H9 (cell line): ENCODE measurements around the gene SMIM26. TPM values are rescaled to one million over a fixed set of nuclear protein-coding genes. Genes with fewer than 3 reads are reported as not detected.
A peak's percentile ranks its signal among the peaks of the same experiment; 100 is the strongest.

Source experiments
- DNase-seq: peaks from one replicate; pipeline ENCODE4 v3.0.0-alpha.2; 2017
- H2AFZ ChIP-seq: one replicate; pipeline ENCODE4 v1.6.1; 2013; ENCODE audit warnings: mild to moderate bottlenecking, low read length, control low read depth, moderate library complexity
- H2AK5ac ChIP-seq: 2 replicates; pipeline ENCODE4 v1.6.1; 2013; ENCODE audit warnings: low read length, control low read depth, mixed read lengths; ENCODE audit not compliant: insufficient read length
- H2BK120ac ChIP-seq: one replicate; pipeline ENCODE4 v1.6.1; 2013; ENCODE audit warnings: low read depth, mild to moderate bottlenecking, low read length, control low read depth, inconsistent platforms; ENCODE audit not compliant: poor library complexity, severe bottlenecking
- H2BK12ac ChIP-seq: 2 replicates; pipeline ENCODE4 v1.6.1; 2013; ENCODE audit warnings: low read length, control low read depth, mixed read lengths, low read depth; ENCODE audit not compliant: insufficient read length
- H2BK15ac ChIP-seq: 2 replicates; pipeline ENCODE4 v1.6.1; 2013; ENCODE audit warnings: low read depth, low read length, control low read depth
- H2BK20ac ChIP-seq: one replicate; pipeline ENCODE4 v1.6.1; 2013; ENCODE audit warnings: low read depth, mild to moderate bottlenecking, low read length, control low read depth, inconsistent platforms; ENCODE audit not compliant: poor library complexity, severe bottlenecking
- H2BK5ac ChIP-seq: 2 replicates; pipeline ENCODE4 v1.6.1; 2013; ENCODE audit warnings: low read length, control low read depth, mixed read lengths; ENCODE audit not compliant: insufficient read length
- H3K14ac ChIP-seq: 2 replicates; pipeline ENCODE4 v1.6.1; 2013; ENCODE audit warnings: low read length, control low read depth; ENCODE audit not compliant: insufficient read depth
- H3K18ac ChIP-seq: 2 replicates; pipeline ENCODE4 v1.6.1; 2013; ENCODE audit warnings: low read depth, mild to moderate bottlenecking, mixed read lengths, low read length, control low read depth; ENCODE audit not compliant: insufficient read length
- H3K23ac ChIP-seq: 2 replicates; pipeline ENCODE4 v1.6.1; 2013; ENCODE audit warnings: low read length, control low read depth, mixed read lengths, low read depth; ENCODE audit not compliant: insufficient read length
- H3K23me2 ChIP-seq: 2 replicates; pipeline ENCODE4 v1.6.1; 2013; ENCODE audit warnings: low read depth, mild to moderate bottlenecking, mixed read lengths, low read length, control low read depth; ENCODE audit not compliant: insufficient read length, poor library complexity, severe bottlenecking
- H3K27ac ChIP-seq: 2 replicates; pipeline ENCODE4 v1.5.1; 2013; ENCODE audit warnings: low read length, control low read depth, mixed read lengths, low read depth; ENCODE audit not compliant: insufficient read length
- H3K27me3 ChIP-seq: 2 replicates; pipeline ENCODE4 v1.6.1; 2013; ENCODE audit warnings: low read length, control low read depth, inconsistent platforms; ENCODE audit not compliant: insufficient read depth
- H3K4ac ChIP-seq: 2 replicates; pipeline ENCODE4 v1.6.1; 2013; ENCODE audit warnings: low read depth, mild to moderate bottlenecking, control low read depth, inconsistent platforms, low read length, moderate library complexity
- H3K4me1 ChIP-seq: 2 replicates; pipeline ENCODE4 v1.6.1; 2013; ENCODE audit warnings: low read length, control low read depth, inconsistent platforms; ENCODE audit not compliant: insufficient read depth
- H3K4me2 ChIP-seq: 2 replicates; pipeline ENCODE4 v1.6.1; 2013; ENCODE audit warnings: low read length, control low read depth, mixed read lengths; ENCODE audit not compliant: insufficient read length, insufficient read depth
- H3K56ac ChIP-seq: 2 replicates; pipeline ENCODE4 v1.6.1; 2013; ENCODE audit warnings: low read depth, mild to moderate bottlenecking, mixed read lengths, low read length, control low read depth; ENCODE audit not compliant: insufficient read length
- H3K79me1 ChIP-seq: 2 replicates; pipeline ENCODE4 v1.6.1; 2013; ENCODE audit warnings: low read depth, mild to moderate bottlenecking, moderate library complexity, low read length, control low read depth, inconsistent platforms; ENCODE audit not compliant: insufficient read depth, poor library complexity, severe bottlenecking
- H3K79me2 ChIP-seq: 2 replicates; pipeline ENCODE4 v1.6.1; 2013; ENCODE audit warnings: low read length, control low read depth, inconsistent platforms; ENCODE audit not compliant: insufficient read depth
- H3K9ac ChIP-seq: 2 replicates; pipeline ENCODE4 v1.6.1; 2013; ENCODE audit warnings: low read length, control low read depth, mixed read lengths; ENCODE audit not compliant: insufficient read length; ENCODE audit errors: extremely low read depth
- H3K9me3 ChIP-seq: one replicate; pipeline ENCODE4 v1.6.1; 2013; ENCODE audit warnings: low read depth, low read length, inconsistent platforms; ENCODE audit not compliant: control insufficient read depth
- H3T11ph ChIP-seq: one replicate; pipeline ENCODE4 v1.6.1; 2013; ENCODE audit warnings: mild to moderate bottlenecking, low read length, control low read depth, inconsistent platforms
- H4K20me1 ChIP-seq: one replicate; pipeline ENCODE4 v1.6.1; 2013; ENCODE audit not compliant: control insufficient read depth, insufficient read length, insufficient read depth
- H4K5ac ChIP-seq: 2 replicates; pipeline ENCODE4 v1.6.1; 2013; ENCODE audit warnings: low read depth, mild to moderate bottlenecking, mixed read lengths, low read length, control low read depth; ENCODE audit not compliant: insufficient read length
- H4K8ac ChIP-seq: replicated peaks from 2 replicates; pipeline ENCODE4 v1.6.1; 2013; ENCODE audit warnings: low read length, control low read depth, mixed read lengths, low read depth; ENCODE audit not compliant: insufficient read length
- H4K91ac ChIP-seq: 2 replicates; pipeline ENCODE4 v1.6.1; 2013; ENCODE audit warnings: low read depth, mild to moderate bottlenecking, moderate library complexity, mixed read lengths, low read length, control low read depth; ENCODE audit not compliant: insufficient read length
- H3K27ac Mint-ChIP-seq, 3 experiments: 2 replicates in 2 of 3; 3 replicates in 1 of 3; pipeline ENCODE4 v1.8.0; 2020 to 2021; ENCODE audit warnings: mixed read lengths in 3 of 3, mild to moderate bottlenecking in 1 of 3, moderate library complexity in 1 of 3
- H3K27me3 Mint-ChIP-seq: 2 replicates; pipeline ENCODE4 v1.8.0; 2021; ENCODE audit warnings: low read depth, mild to moderate bottlenecking, moderate library complexity, mixed read lengths
- H3K36me3 Mint-ChIP-seq, 3 experiments: 2 replicates in 2 of 3; 3 replicates in 1 of 3; pipeline ENCODE4 v1.8.0; 2020 to 2021; ENCODE audit warnings: low read depth in 3 of 3, mixed read lengths in 3 of 3; ENCODE audit not compliant: insufficient read depth in 1 of 3
- H3K4me1 Mint-ChIP-seq, 2 experiments: 2 replicates each; pipeline ENCODE4 v1.8.0; 2020; ENCODE audit warnings: mixed read lengths in 2 of 2
- H3K4me3 Mint-ChIP-seq, 2 experiments: 2 replicates in 1 of 2; 3 replicates in 1 of 2; pipeline ENCODE4 v1.8.0; 2020 to 2021; ENCODE audit warnings: mild to moderate bottlenecking in 2 of 2, mixed read lengths in 2 of 2, moderate library complexity in 1 of 2
- H3K9me3 Mint-ChIP-seq, 2 experiments: 2 replicates in 1 of 2; 3 replicates in 1 of 2; pipeline ENCODE4 v1.8.0; 2020; ENCODE audit warnings: mild to moderate bottlenecking in 2 of 2, mixed read lengths in 2 of 2, moderate library complexity in 1 of 2
- WGBS: extraction: QIAGEN DNeasy Blood & Tissue Kit; methylation state at CpG from one replicate; pipeline ENCODE4 v1.1.7; 2013; ENCODE audit warnings: missing lambda C conversion rate, low lambda C conversion rate, mixed read lengths; ENCODE audit not compliant: insufficient read length; ENCODE audit errors: extremely low coverage; 5-methylcytosine and 5-hydroxymethylcytosine counted together
- total RNA-seq: library from RNA; stranded (reverse); gene quantifications from 2 replicates; pipeline ENCODE4 v1.2.1, GENCODE V29; 2021
- TF ChIP-seq, protein P1 (sequence below): fragments of 200-600 bp; sonication (generic); conservative IDR thresholded peaks from 3 replicates; pipeline ENCODE4 v1.8.0; 2021; ENCODE audit warnings: antibody characterized with exemption, mild to moderate bottlenecking

SMIM26 gene
- total RNA-seq, 1 experiment from 2014 or later: 75.9 TPM

DNA sequence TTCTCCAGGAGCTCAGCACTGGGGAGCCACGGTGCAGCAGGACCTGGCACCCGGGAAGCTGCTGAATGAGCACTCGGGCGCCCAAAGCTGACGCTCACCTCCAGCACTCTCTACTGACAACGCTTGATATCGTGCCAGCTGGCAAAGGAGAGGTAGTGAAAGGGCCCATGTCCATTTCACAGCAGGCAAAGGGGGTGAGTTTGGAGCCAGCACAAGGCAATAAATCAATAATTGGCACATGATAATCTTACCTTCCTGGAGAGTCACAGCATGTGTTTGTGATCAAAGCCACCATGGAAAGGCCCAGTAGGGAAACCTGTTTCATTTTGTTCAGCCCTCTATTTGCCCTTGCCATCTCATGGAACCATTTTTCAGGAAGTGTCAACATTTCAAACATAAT is 23.3 kb upstream of the SMIM26 start:
- no peak overlapping the region for H3T11ph ChIP-seq
- no peaks in the 10 kb centered on the region for H3K79me2 ChIP-seq
- H3K23me2 ChIP-seq: no peaks in the 10 kb centered on the region
- no peak for DNase-seq
- H3K18ac ChIP-seq: no peak overlapping the region
- no peak overlapping the region for H4K8ac ChIP-seq
- no peak overlapping the region for H3K4me2 ChIP-seq
- H2BK12ac ChIP-seq: no peak overlapping the region
- TF ChIP-seq, protein P1, sequence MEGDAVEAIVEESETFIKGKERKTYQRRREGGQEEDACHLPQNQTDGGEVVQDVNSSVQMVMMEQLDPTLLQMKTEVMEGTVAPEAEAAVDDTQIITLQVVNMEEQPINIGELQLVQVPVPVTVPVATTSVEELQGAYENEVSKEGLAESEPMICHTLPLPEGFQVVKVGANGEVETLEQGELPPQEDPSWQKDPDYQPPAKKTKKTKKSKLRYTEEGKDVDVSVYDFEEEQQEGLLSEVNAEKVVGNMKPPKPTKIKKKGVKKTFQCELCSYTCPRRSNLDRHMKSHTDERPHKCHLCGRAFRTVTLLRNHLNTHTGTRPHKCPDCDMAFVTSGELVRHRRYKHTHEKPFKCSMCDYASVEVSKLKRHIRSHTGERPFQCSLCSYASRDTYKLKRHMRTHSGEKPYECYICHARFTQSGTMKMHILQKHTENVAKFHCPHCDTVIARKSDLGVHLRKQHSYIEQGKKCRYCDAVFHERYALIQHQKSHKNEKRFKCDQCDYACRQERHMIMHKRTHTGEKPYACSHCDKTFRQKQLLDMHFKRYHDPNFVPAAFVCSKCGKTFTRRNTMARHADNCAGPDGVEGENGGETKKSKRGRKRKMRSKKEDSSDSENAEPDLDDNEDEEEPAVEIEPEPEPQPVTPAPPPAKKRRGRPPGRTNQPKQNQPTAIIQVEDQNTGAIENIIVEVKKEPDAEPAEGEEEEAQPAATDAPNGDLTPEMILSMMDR: no peak
- H3K9me3 Mint-ChIP-seq: no peaks in the 10 kb centered on the region
- H3K36me3 Mint-ChIP-seq: peaks cover 19 to 66% (median 49%) of the 10 kb centered on the region in 3 experiments
- no peak overlapping the region for H2BK20ac ChIP-seq
- no peak overlapping the region for H2BK5ac ChIP-seq
- no peaks in the 10 kb centered on the region for H3K4me1 ChIP-seq
- H4K91ac ChIP-seq: no peak overlapping the region
- no peak overlapping the region for H3K23ac ChIP-seq
- H3K4ac ChIP-seq: no peak overlapping the region
- no peaks in the 10 kb centered on the region for H4K20me1 ChIP-seq
- H3K27me3 Mint-ChIP-seq: no peaks in the 10 kb centered on the region
- H2AK5ac ChIP-seq: no peak overlapping the region
- no peak overlapping the region for H3K14ac ChIP-seq
- H3K4me3 Mint-ChIP-seq: no peak overlapping the region
- WGBS: no CpG with 5 or more reads among the region's 7 CpGs
- no peaks in the 10 kb centered on the region for H3K27me3 ChIP-seq
- H2BK120ac ChIP-seq: no peak overlapping the region
- H3K56ac ChIP-seq: no peak overlapping the region
- H3K79me1 ChIP-seq: no peaks in the 10 kb centered on the region
- H2BK15ac ChIP-seq: no peak overlapping the region
- peak overlapping the region in 1 of 3 experiments; percentile 62; a peak in 1 of 7 replicates for H3K27ac Mint-ChIP-seq
- H2AFZ ChIP-seq: no peak overlapping the region
- H3K27ac ChIP-seq: no peak overlapping the region
- no peak overlapping the region for H4K5ac ChIP-seq
- no peaks in the 10 kb centered on the region for H3K9me3 ChIP-seq
- H3K9ac ChIP-seq: no peak overlapping the region
- H3K4me1 Mint-ChIP-seq: no peaks in the 10 kb centered on the region
